A673 (cell line): ENCODE measurements around the gene TMPRSS2. TPM values are rescaled to one million over a fixed set of nuclear protein-coding genes. Genes with fewer than 3 reads are reported as not detected.

Experiments used
- BruUV-seq: library from RNA; stranded (reverse); fragments of 400-500 nt; replicated peaks from 2 replicates; lab custom pipeline; 2021; lab: Mats Ljungman, UMichigan
- CTCF ChIA-PET: fragments of 300-600 bp; sonication (Branson Sonifier 250); formaldehyde crosslinking; loops from one replicate; lab custom pipeline; 2022; ENCODE audit warnings: antibody characterized with exemption; lab: Charles Lee
- POLR2A ChIA-PET: fragments of 300-600 bp; sonication (Branson Sonifier 250); formaldehyde crosslinking; loops from one replicate; lab custom pipeline; 2022; ENCODE audit warnings: antibody characterized with exemption; ENCODE audit not compliant: low non-redundant PET; lab: Charles Lee
- DNase-seq: peaks from one replicate; pipeline ENCODE4 v3.0.0-alpha.2; 2015; ENCODE audit warnings: low spot score
- H3K27ac ChIP-seq: fragments of 200-600 bp; sonication (generic); 2 replicates; pipeline ENCODE4 v1.5.1; 2016; ENCODE audit warnings: mixed run types, low read depth, mild to moderate bottlenecking, mixed read lengths, antibody characterized with exemption, low read length; ENCODE audit not compliant: poor library complexity, severe bottlenecking
- H3K27me3 ChIP-seq: fragments of 200-600 bp; sonication (generic); replicated peaks from 2 replicates; pipeline ENCODE4 v1.6.1; 2017; ENCODE audit warnings: mixed run types, low read depth, mild to moderate bottlenecking, mixed read lengths, antibody characterized with exemption, low read length; ENCODE audit not compliant: insufficient read depth, poor library complexity
- H3K36me3 ChIP-seq: fragments of 200-600 bp; sonication (generic); 2 replicates; pipeline ENCODE4 v1.6.1; 2016; ENCODE audit warnings: mixed run types, mild to moderate bottlenecking, mixed read lengths, antibody characterized with exemption, low read length; ENCODE audit not compliant: insufficient read depth, poor library complexity, severe bottlenecking
- H3K4me1 ChIP-seq: fragments of 200-600 bp; sonication (generic); 2 replicates; pipeline ENCODE4 v1.6.1; 2017; ENCODE audit warnings: mixed run types, mild to moderate bottlenecking, mixed read lengths, antibody characterized with exemption, low read length; ENCODE audit not compliant: insufficient read depth, poor library complexity, severe bottlenecking
- H3K4me3 ChIP-seq: fragments of 200-600 bp; sonication (generic); 2 replicates; pipeline ENCODE4 v1.5.1; 2016; ENCODE audit warnings: low read depth, mixed run types, mild to moderate bottlenecking, mixed read lengths, low read length; ENCODE audit not compliant: poor library complexity, severe bottlenecking
- H3K9me3 ChIP-seq: fragments of 200-600 bp; sonication (generic); 2 replicates; pipeline ENCODE4 v1.6.1; 2016; ENCODE audit warnings: mixed run types, low read depth, mild to moderate bottlenecking, mixed read lengths, antibody characterized with exemption, low read length; ENCODE audit not compliant: poor library complexity, severe bottlenecking
- EZH2 ChIP-seq: fragments of 200-600 bp; sonication (generic); IDR thresholded peaks from 2 replicates; pipeline ENCODE4 v1.6.1; 2017; ENCODE audit warnings: borderline replicate concordance, low read depth, mild to moderate bottlenecking, mixed read lengths, antibody characterized with exemption, low read length; ENCODE audit not compliant: poor library complexity, severe bottlenecking
- intact Hi-C: fragments of 100-400 bp; cut with micrococcal nuclease; formaldehyde crosslinking; loops from one replicate; pipeline ENCODE4 v1.10.0; 2022; ENCODE audit not compliant: unreplicated experiment
- total RNA-seq: library from RNA; stranded (reverse); gene quantifications from 2 replicates; pipeline ENCODE4 v1.2.3, GENCODE V29; 2021
- TF ChIP-seq, protein P1 (sequence below): fragments of 300-800, 200-600 bp; sonication (generic); conservative IDR thresholded peaks from 2 replicates; pipeline ENCODE4 v1.5.1; 2017; ENCODE audit warnings: low read depth, mild to moderate bottlenecking, antibody characterized with exemption, low read length, moderate library complexity, mixed read lengths

The TMPRSS2 gene
- total RNA-seq, 1 experiment from 2014 or later = not detected

DNA sequence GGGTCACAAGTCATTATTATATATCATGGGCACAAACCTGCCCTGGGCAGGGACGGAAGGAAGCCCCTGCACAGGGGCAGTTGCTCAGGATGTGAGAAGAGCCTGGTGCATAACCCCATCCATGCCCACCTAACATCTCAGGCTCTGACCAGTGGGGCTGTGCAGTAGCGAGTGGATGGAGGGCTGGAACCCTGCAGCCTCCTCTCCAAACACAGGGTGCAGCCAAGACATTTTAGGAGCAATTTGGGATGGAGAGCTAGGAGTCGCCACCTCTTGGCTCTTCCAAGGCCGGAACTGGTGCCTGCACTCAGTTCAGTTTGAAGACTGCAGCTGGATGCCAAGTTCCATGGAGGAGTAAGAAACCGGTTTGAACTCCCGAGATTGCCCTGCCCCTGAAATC lies 79.1 kb downstream of the TMPRSS2 start:
- CTCF ChIA-PET = no interaction called here

DNA sequence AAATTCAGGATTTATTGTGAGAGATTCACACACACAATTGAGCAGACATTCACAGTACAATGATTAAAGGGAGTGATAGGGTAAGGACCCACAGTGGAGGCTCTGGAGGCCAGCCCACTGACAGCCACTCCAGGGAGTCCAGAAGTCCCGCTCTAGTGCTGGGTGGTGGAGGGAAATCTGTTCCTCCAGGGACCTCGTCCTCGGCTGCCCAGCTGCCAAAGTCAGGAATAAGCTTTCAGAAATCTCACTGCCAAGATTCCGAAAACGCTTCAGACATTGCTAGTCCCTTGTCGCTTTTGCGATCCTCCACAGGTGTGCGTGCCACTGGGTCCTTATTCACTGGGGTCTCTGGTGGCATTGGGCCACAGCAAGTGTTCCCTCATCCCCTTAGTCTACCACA lies 79.6 kb downstream of the TMPRSS2 start:
- no peaks in the 10 kb centered on the region for H3K4me1 ChIP-seq
- no peaks in the 10 kb centered on the region for H3K9me3 ChIP-seq
- no TSS peak for BruUV-seq
- no peaks in the 10 kb centered on the region for H3K36me3 ChIP-seq
- TF ChIP-seq, protein P1, sequence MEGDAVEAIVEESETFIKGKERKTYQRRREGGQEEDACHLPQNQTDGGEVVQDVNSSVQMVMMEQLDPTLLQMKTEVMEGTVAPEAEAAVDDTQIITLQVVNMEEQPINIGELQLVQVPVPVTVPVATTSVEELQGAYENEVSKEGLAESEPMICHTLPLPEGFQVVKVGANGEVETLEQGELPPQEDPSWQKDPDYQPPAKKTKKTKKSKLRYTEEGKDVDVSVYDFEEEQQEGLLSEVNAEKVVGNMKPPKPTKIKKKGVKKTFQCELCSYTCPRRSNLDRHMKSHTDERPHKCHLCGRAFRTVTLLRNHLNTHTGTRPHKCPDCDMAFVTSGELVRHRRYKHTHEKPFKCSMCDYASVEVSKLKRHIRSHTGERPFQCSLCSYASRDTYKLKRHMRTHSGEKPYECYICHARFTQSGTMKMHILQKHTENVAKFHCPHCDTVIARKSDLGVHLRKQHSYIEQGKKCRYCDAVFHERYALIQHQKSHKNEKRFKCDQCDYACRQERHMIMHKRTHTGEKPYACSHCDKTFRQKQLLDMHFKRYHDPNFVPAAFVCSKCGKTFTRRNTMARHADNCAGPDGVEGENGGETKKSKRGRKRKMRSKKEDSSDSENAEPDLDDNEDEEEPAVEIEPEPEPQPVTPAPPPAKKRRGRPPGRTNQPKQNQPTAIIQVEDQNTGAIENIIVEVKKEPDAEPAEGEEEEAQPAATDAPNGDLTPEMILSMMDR = no peak
- no peak for TF ChIP-seq EZH2
- H3K4me3 ChIP-seq = no peak overlapping the region
- DNase-seq = no peak
- intact Hi-C loops = no loop called here
- ChIA-PET CTCF (no interaction called here), POLR2A (no interaction called here)
- H3K27me3 ChIP-seq = peaks cover 15% of the 10 kb centered on the region
- no peak overlapping the region for H3K27ac ChIP-seq

More for the DNA sequence above, 79.1 kb downstream of the TMPRSS2 start:
- Histone ChIP-seq H3K36me3 (no peaks in the 10 kb centered on the region), H3K4me1 (no peaks in the 10 kb centered on the region), H3K4me3 (no peak overlapping the region), H3K27ac (no peak overlapping the region), H3K9me3 (no peaks in the 10 kb centered on the region), H3K27me3 (peaks cover 15% of the 10 kb centered on the region)
- intact Hi-C loops = no loop called here
- TF ChIP-seq EZH2 = no peak
- TF ChIP-seq, protein P1 = no peak
- POLR2A ChIA-PET = no interaction called here
- BruUV-seq = no TSS peak
- DNase-seq = no peak

DNA sequence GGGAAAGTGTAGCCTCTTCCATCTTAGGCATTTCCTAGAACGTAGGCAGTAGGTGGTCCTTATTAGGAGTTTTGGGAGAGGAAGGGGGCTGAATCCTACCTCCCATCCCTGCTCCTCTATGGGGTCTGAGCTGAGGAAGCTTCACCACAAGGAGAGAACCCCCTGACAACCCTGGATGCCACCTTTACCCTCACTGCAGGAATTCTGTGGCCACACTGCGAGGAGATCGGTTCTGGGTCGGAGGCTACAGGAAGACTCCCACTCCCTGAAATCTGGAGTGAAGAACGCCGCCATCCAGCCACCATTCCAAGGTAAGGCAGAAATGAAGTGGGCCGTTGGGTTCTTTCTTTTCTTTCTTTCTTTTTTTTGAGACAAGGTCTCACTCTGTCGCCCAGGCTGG lies 80.4 kb downstream of the TMPRSS2 start:
- intact Hi-C loops = no loop called here
- Histone ChIP-seq H3K4me3 (no peak overlapping the region), H3K4me1 (no peaks in the 10 kb centered on the region), H3K27ac (no peak overlapping the region), H3K27me3 (peaks cover 15% of the 10 kb centered on the region), H3K9me3 (no peaks in the 10 kb centered on the region), H3K36me3 (no peaks in the 10 kb centered on the region)
- CTCF ChIA-PET = no interaction called here
- TF ChIP-seq, protein P1 = no peak
- no peak for TF ChIP-seq EZH2
- POLR2A ChIA-PET = no interaction called here
- no peak for DNase-seq
- no TSS peak for BruUV-seq
